ENCODE data around the gene GNG4. TPM values are rescaled to one million over a fixed set of nuclear protein-coding genes. Genes with fewer than 3 reads are reported as not detected.

The GNG4 gene
- total and polyA plus RNA-seq, 2 donors (not counting 3 experiments of a cell fraction or from before 2014, with no cell fraction given) = 0.10 TPM; not detected in 1

DNA sequence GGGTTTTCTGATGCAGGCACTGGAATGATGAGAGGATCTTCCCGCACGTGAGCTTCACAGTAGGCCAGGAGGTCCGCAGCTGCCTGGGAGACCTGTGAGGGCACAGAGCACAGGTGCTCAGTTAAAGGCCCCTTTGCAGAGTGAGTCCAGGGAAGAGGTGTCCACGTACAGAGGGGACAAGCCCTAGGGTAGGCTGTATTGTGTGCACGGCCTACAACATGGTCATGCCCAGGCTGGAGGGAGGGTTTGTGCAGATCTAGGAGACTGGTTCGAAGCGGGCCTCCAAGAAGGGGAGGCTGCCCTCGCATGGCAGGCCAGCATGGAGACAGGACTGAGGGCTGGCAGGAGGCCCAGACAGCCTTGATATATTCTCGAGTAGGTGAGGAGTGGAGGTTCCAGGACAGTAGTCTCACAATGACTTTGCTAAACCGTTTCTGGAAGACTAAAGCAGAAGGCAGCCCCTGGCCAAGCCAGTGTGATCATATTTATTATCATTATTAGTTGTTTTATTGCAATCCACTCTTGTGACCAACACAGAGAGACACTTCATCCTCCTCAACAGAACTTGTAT is 97.4 kb downstream of the GNG4 start:
- TF ChIP-seq JUN (IDR thresholded peaks at IDR 0.05; ENCODE audit: borderline replicate concordance, insufficient read depth, insufficient read length, low read depth) (no peak), GATA2 (IDR thresholded peaks at IDR 0.05; ENCODE audit: insufficient read depth, insufficient read length, low read depth, low read length) (no peak), FOS (IDR thresholded peaks at IDR 0.05; ENCODE audit: borderline replicate concordance, insufficient read depth, low read length) (no peak), MYC (IDR thresholded peaks at IDR 0.05; ENCODE audit: low read depth, low read length) (no peak), POLR2AphosphoS5 (IDR thresholded peaks at IDR 0.05; ENCODE audit: insufficient read depth, low read depth, low read length) (no peak), POLR2A (IDR thresholded peaks at IDR 0.05; ENCODE audit: low read depth, low read length) (no peak), EZH2 (IDR thresholded peaks at IDR 0.05; ENCODE audit: borderline replicate concordance, low read depth, low read length, severe bottlenecking) (no peak)
- TF ChIP-seq, protein P1, sequence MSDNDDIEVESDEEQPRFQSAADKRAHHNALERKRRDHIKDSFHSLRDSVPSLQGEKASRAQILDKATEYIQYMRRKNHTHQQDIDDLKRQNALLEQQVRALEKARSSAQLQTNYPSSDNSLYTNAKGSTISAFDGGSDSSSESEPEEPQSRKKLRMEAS (IDR thresholded peaks at IDR 0.05; ENCODE audit: insufficient read depth, insufficient read length) = no peak
- TF ChIP-seq, protein P2, sequence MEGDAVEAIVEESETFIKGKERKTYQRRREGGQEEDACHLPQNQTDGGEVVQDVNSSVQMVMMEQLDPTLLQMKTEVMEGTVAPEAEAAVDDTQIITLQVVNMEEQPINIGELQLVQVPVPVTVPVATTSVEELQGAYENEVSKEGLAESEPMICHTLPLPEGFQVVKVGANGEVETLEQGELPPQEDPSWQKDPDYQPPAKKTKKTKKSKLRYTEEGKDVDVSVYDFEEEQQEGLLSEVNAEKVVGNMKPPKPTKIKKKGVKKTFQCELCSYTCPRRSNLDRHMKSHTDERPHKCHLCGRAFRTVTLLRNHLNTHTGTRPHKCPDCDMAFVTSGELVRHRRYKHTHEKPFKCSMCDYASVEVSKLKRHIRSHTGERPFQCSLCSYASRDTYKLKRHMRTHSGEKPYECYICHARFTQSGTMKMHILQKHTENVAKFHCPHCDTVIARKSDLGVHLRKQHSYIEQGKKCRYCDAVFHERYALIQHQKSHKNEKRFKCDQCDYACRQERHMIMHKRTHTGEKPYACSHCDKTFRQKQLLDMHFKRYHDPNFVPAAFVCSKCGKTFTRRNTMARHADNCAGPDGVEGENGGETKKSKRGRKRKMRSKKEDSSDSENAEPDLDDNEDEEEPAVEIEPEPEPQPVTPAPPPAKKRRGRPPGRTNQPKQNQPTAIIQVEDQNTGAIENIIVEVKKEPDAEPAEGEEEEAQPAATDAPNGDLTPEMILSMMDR (IDR thresholded peaks at IDR 0.05; ENCODE audit: extremely low read depth in 1 of 2, insufficient read depth in 1 of 2, low read depth in 1 of 2, low read length in 2 of 2) = no peak
- dilution Hi-C loops (cut with MboI; ENCODE audit: extremely low pct_ligation_motif_present, low sequenced_read_pairs) = no loop called here
- no TSS peak for BruUV-seq (replicated peaks)
- Histone ChIP-seq H3K4me3 (replicated peaks in 1 of 3; ENCODE audit: insufficient read depth in 1 of 3, low read depth in 1 of 3, low read length in 3 of 3) (no peak overlapping the region), H3K9me1 (replicated peaks; ENCODE audit: control insufficient read depth, extremely low read depth, insufficient read depth, low read length) (no peaks in the 10 kb centered on the region), H3K4me2 (ENCODE audit: insufficient read depth, low read length) (no peak overlapping the region), H3K27me3 (ENCODE audit: control insufficient read depth in 2 of 2, insufficient read depth in 2 of 2, low read length in 2 of 2) (no peaks in the 10 kb centered on the region), H4K20me1 (replicated peaks; ENCODE audit: control insufficient read depth, extremely low read depth, insufficient read depth, low read length) (no peaks in the 10 kb centered on the region), H3K9ac (replicated peaks; ENCODE audit: extremely low read depth, insufficient read depth, low read length) (no peak overlapping the region), H3K9me3 (replicated peaks; ENCODE audit: control insufficient read depth, insufficient read depth, low read length) (no peaks in the 10 kb centered on the region), H3K36me3 (ENCODE audit: control insufficient read depth in 2 of 2, extremely low read depth in 1 of 2, insufficient read depth in 2 of 2, low read length in 2 of 2) (no peaks in the 10 kb centered on the region), H2AFZ (ENCODE audit: low read depth, low read length) (no peak overlapping the region), H3K79me2 (ENCODE audit: control insufficient read depth, insufficient read depth, low read length) (no peaks in the 10 kb centered on the region), H3K4me1 (ENCODE audit: control insufficient read depth, extremely low read depth, insufficient read depth, low read length) (no peaks in the 10 kb centered on the region), H3K27ac (ENCODE audit: insufficient read depth, low read depth, low read length) (no peak overlapping the region)
- ChIA-PET POLR2A (no interaction called here), CTCF (interaction anchor here (1.5 kb wide), 1 partner anchor 49 kb away, joined by 5 read pairs; no protein-coding TSS in a partner anchor)
- no peak for FAIRE-seq
- no peak for DNase-seq (ENCODE audit: low read depth, low spot score)
- intact Hi-C loops (cut with micrococcal nuclease) = no loop called here

Measured in endothelial cell of umbilical vein (primary cell).